ENCODE results near the gene PRDM16.

The PRDM16 gene

GRCh38 chr1:3068564-3069431, at the start of gene PRDM16:
Gene PRDM16, plus strand, starts transcription at chr1:3069203. Its CDS starts 57 bp downstream, at chr1:3069260.
- DNase-seq (ENCODE audit: low read depth) = no peak

DNA sequence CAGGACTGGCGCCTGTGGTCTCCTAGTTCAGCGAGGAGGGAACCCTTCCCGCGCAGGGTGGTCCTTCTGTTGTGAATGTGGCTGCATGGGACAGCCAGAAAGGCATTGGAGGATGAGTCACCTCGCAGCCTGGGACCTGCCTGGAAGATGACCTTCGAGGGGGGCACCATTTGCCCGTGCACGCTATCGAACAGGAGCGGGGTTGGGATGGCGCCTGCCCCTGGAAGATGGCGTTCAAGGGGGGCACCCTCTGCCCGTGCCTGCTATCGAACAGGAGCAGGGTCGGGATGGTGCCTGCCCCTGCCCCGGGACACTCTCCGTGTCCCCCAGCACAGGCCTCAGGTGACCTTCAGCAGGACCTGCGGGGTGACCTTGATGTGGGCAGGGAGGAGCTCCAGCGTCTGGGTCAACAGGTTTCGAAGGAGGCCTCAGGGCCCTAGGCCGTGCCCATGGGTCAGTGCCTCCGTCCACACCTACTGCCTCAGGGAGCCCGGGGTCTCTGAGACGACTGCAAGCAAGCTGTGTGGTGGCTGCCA, 49.4 kb upstream of the PRDM16 start:
- no peak for DNase-seq (ENCODE audit: low read depth)

DNA sequence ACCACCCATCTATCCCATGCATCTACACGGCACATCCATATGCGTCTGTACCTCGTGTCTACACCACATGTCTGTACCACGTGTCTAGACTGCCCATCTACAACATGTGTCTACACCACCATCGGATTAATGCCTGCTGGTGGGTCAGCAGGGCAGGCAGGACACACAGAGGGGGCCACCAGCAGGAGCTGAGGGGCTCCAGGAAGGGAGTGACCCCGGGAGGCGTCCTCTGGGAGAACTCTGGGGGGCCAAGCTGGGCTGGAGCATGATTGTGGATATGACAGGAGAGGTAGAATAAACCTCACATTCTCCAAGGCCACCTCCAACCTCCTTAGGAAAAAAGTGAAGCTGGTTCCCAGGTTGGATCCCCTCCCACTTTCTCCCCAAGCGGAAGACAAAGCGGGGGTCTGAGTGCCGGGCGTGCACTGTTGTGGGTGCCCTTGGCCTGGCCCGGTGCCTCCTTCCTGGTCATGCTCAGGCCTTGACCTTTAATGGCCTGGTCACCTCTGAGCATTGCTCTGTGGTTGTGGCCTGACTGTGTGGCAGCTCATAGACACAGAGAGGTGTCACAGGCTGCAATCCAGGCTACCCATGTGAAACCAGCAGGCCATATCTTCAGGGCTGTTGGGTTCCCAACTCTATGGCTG, 48.6 kb upstream of the PRDM16 start:
- DNase-seq (ENCODE audit: low read depth) = no peak

- DNase-seq (ENCODE audit: low read depth) = no peak
Measured at GRCh38 chr1:3021233-3021671, 47.8 kb upstream of the PRDM16 start, which contains the start of gene ACTRT2. Gene ACTRT2, plus strand, starts transcription at chr1:3021467. Its CDS starts 220 bp downstream, at chr1:3021687.

GRCh38 chr1:3021801-3022401, 47.1 kb upstream of the PRDM16 start:
- no peak for DNase-seq (ENCODE audit: low read depth)

DNA sequence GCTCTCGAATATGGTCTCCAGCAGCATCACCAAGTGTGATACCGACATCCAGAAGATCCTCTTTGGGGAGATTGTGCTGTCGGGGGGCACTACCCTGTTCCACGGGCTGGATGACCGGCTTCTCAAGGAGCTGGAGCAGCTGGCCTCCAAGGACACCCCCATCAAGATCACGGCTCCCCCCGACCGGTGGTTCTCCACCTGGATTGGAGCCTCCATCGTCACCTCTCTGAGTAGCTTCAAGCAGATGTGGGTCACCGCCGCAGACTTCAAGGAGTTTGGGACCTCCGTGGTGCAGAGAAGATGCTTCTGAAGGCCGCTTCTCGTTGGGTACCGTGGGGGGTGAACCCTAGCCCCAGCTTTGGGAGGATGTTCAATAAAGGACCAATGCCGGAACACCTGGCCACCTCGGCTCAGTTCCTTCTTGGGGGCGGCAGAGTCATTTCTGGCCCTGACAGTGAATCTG, 46.5 kb upstream of the PRDM16 start:
- DNase-seq (ENCODE audit: low read depth) = no peak

GRCh38 chr1:3022976-3023375, 46.0 kb upstream of the PRDM16 start:
- no peak for DNase-seq (ENCODE audit: low read depth)

- no peak for DNase-seq (ENCODE audit: low read depth)
Measured at GRCh38 chr1:3024019-3024418, 45.0 kb upstream of the PRDM16 start.

DNA sequence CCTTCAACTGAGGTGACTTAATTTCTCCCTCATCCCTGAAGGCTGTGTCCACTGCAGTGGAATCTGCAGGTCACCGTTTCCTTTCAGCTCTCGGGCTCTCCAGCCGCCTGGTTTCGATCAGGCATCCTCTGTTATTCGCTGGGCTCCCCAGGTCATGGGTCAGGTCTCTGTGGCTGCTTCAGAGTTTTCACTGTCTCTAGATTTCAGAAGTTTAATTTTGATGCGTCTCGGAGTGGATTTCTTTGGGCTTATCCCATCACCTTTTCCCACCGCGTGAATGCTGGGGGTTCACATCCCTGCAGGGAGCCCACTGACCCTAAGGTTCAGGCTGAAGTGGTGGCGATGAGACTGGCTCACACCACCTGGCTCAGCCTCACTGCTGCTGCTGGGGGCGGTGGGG, 44.4 kb upstream of the PRDM16 start:
- no peak for DNase-seq (ENCODE audit: low read depth)

DNA sequence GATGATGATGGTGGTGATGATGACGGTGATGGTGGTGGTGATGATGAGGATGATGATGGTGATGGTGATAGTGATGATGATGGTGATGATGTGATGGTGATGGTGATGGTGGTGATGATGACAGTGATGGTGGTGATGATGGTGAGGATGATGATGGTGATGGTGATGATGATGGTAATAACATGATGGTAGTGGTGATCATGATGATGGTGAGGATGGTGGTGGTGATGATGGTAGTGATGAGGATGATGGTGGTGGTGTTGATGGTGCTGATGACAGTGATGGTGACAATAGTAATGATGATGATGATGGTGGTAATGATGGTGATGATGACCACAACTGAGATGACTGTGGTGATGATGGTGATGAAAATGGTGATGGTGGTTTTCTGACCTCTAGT, 42.9 kb upstream of the PRDM16 start:
- DNase-seq (ENCODE audit: low read depth) = no peak

GRCh38 chr1:3026581-3027391, 42.2 kb upstream of the PRDM16 start:
- DNase-seq (ENCODE audit: low read depth) = no peak

- DNase-seq (ENCODE audit: low read depth) = no peak
Measured at GRCh38 chr1:3027611-3028371, 41.2 kb upstream of the PRDM16 start.

GRCh38 chr1:3028531-3029282, 40.3 kb upstream of the PRDM16 start:
- DNase-seq (ENCODE audit: low read depth) = no peak

DNA sequence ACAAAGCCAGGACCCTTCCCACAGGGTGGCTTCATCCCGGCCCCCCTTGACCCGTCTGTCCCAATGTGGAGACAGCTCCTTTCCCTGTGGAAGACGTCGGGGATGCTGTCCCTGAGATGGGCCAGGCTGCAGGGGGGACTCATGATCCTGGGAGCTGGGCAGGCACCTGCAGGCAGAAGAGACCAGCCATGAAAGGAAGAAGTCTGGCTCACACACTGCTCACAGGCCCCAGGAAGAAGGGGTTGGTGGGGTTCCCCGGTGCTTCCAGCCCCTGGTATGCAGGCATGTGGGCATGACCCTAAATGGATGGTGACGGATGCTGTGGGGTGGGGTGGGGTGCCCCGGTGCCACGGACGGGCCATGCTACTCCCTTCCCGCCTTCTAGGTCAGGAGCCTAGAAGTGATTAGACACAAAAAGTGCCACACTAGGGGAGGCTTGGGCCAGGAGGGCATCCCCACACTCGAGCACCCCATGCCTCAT, 39.5 kb upstream of the PRDM16 start:
- no peak for DNase-seq (ENCODE audit: low read depth)

DNA sequence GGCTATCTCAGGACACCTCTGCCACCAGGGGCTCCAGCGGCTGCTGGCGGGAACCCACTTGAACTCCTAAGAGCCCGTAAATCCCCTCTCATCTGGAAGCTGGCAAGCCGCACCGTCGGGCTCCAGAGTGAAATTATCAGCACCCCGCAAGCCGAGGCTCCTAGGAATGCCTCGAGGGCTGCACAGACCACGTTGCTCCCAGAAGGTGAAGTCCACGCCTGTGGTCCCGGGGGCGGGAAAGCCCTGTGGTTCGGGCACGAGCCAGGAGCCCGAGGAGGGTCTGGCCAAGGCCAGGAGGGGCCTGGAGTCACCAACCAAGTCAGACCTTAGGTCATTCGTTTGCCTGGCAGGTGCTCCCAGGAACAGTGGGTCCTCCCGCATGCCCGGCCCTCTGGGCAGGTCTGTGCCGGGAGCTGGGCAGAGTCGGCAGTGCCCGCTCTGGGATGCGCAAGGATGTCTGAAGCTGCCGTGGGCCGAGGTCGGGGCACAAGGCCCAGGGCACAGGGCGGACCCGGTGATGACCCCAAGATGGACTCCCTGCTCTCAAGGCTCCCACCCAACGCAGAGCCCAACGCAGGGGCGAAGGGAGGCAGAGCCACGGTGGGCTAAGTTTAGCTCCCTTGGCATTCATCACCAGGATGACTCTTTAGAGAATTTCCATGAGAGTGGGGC, 38.9 kb upstream of the PRDM16 start:
- DNase-seq (ENCODE audit: low read depth) = no peak

GRCh38 chr1:3030663-3031381, 38.2 kb upstream of the PRDM16 start:
- DNase-seq (ENCODE audit: low read depth) = no peak

- no peak for DNase-seq (ENCODE audit: low read depth)
Measured at GRCh38 chr1:3031401-3032221, 37.4 kb upstream of the PRDM16 start.
